Effector memory CD4-positive, alpha-beta T cell (primary cell): ENCODE data around the gene VAMP5.
A peak's percentile ranks its signal among the peaks of the same experiment; 100 is the strongest.

Experiments
- DNase-seq, 3 donors: peaks; one replicate each; pipeline ENCODE4 v3.0.0-alpha.2; 2020
- H3K27ac ChIP-seq: 2 replicates; pipeline ENCODE4 v1.7.0; 2013; ENCODE audit warnings: mild to moderate bottlenecking, low read length, moderate library complexity; ENCODE audit not compliant: insufficient read depth, poor library complexity, severe bottlenecking
- H3K27me3 ChIP-seq: replicated peaks from 2 replicates; pipeline ENCODE4 v1.7.0; 2013; ENCODE audit warnings: mild to moderate bottlenecking, low read length; ENCODE audit not compliant: insufficient read depth, control insufficient read depth, poor library complexity, severe bottlenecking
- H3K36me3 ChIP-seq: 2 replicates; pipeline ENCODE4 v1.7.0; 2013; ENCODE audit warnings: mild to moderate bottlenecking, low read length, moderate library complexity; ENCODE audit not compliant: control insufficient read depth, insufficient read depth
- H3K4me1 ChIP-seq: 2 replicates; pipeline ENCODE4 v1.7.0; 2013; ENCODE audit warnings: low read length, mild to moderate bottlenecking; ENCODE audit not compliant: control insufficient read depth, insufficient read depth, poor library complexity, severe bottlenecking
- H3K4me3 ChIP-seq: 2 replicates; pipeline ENCODE4 v1.7.0; 2013; ENCODE audit warnings: low read length, low read depth, mild to moderate bottlenecking; ENCODE audit not compliant: insufficient read depth, poor library complexity, severe bottlenecking
- H3K9me3 ChIP-seq: 2 replicates; pipeline ENCODE4 v1.7.0; 2013; ENCODE audit warnings: mild to moderate bottlenecking, low read length, moderate library complexity; ENCODE audit not compliant: control insufficient read depth

Gene VAMP5

DNA sequence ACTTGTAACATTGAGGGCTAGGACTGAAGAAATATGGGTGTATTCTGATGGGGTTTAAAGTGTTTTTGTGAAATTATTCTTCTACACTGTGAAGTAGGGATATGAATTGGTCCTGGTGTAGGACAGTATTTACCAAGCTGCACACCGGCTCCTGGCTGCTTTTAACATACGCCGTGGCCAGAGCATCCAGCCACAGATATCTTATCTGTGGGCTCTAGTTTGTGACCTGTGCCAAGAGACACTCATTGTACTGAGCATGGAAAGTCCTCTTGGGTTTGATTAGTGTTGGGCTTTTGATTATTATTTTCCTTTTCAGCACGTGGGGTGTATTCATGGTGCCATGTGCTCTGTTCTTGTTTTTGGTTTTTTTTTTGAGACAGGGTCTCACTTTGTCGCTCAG lies 39.8 kb downstream of the VAMP5 start:
- Histone ChIP-seq H3K27ac (no peak overlapping the region), H3K4me3 (no peak overlapping the region), H3K36me3 (peaks cover 79% of the 10 kb centered on the region), H3K4me1 (no peaks in the 10 kb centered on the region), H3K27me3 (no peaks in the 10 kb centered on the region), H3K9me3 (no peaks in the 10 kb centered on the region)
- DNase-seq, result no peak

DNA sequence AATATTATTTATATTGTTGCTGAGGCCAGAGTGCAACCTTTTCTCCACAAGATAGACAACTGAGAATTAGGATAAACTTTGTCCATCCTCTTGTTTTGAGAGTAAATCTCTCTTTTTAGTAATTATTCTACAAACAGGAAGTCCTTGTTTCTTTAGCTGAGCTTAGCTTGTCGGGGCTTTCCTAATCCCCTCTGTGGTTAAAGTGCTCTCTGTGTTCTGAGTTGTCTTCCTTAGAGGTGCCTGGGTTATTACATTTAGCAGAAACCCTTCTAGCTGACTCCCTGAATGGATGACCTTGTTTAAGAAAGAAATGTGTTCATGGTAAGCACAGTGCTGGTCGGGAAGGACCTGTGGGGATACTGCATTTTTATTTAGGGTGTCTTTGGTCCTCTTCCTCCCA lies 44.4 kb downstream of the VAMP5 start:
- H3K4me1 ChIP-seq, result no peaks in the 10 kb centered on the region
- H3K27me3 ChIP-seq, result no peaks in the 10 kb centered on the region
- H3K36me3 ChIP-seq, result peaks cover 75% of the 10 kb centered on the region
- no peaks in the 10 kb centered on the region for H3K9me3 ChIP-seq
- DNase-seq, result no peak
- peak overlapping the region; percentile 25 for H3K27ac ChIP-seq
- H3K4me3 ChIP-seq, result no peak overlapping the region

DNA sequence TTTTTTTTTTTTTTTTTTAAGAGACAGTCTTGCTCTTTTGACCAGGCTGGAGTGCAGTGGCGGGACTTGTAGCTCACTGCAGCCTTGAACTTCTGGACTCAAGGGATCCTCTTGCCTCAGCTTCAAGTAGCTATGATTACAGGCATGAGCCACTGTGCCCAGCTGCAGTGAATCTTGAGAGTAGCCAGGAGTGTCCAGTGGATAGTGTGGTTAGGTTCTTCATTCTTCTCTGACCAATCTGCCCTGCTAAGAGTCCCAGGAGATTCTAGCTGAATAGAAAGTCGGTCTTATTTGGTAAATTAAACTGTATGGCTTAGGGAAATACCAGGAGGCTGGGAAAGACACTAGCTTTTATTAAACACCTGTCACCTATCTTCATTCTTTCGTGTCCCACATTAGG lies 47.1 kb downstream of the VAMP5 start:
- no peaks in the 10 kb centered on the region for H3K27me3 ChIP-seq
- peaks cover 73% of the 10 kb centered on the region for H3K36me3 ChIP-seq
- DNase-seq, result no peak
- H3K27ac ChIP-seq, result no peak overlapping the region
- H3K4me3 ChIP-seq, result no peak overlapping the region
- H3K9me3 ChIP-seq, result no peaks in the 10 kb centered on the region
- H3K4me1 ChIP-seq, result no peaks in the 10 kb centered on the region

DNA sequence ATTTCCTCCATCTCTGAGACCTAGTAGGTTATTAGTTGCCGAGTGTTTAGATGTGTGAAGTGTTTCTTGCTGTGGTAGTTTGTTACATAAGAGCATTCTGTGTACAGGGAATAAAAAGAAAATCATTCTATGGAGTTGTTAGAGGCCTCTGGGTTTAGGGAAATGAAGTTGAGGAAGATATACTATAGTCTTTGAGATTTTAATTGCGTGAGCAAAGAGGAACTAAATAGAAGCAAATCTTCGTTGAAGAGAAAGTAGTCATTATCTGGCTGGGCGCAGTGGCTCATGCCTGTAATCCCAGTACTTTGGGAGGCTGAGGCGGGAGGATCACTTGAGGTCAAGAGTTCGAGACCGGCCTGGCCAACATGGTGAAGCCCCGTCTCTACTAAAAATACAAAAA lies 50.8 kb downstream of the VAMP5 start:
- Histone ChIP-seq H3K9me3 (no peaks in the 10 kb centered on the region), H3K4me3 (no peak overlapping the region), H3K36me3 (peaks cover 74% of the 10 kb centered on the region), H3K4me1 (no peaks in the 10 kb centered on the region), H3K27me3 (no peaks in the 10 kb centered on the region), H3K27ac (no peak overlapping the region)
- no peak for DNase-seq

DNA sequence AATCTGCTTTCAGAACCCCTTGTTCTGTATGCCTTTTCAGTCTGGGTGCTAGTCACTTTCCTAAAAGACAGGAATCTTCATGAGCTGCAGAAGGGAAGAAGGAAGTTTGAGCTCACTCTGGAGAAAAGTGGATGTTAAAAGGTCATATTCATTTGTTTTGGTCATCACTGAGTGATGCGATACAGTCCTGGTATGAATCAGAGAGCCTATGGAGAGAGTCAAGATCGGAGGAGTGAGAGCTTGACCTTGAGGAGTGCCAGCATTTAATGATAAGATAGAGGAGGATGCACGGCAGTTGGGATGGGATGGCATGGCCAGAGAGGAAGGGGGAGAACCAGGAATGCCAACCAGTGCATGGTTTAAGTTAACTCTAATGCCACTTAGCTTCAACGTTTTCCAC lies 51.4 kb downstream of the VAMP5 start:
- Histone ChIP-seq H3K9me3 (no peaks in the 10 kb centered on the region), H3K36me3 (peaks cover 72% of the 10 kb centered on the region), H3K27me3 (no peaks in the 10 kb centered on the region), H3K4me3 (no peak overlapping the region), H3K4me1 (no peaks in the 10 kb centered on the region), H3K27ac (no peak overlapping the region)
- no peak for DNase-seq

DNA sequence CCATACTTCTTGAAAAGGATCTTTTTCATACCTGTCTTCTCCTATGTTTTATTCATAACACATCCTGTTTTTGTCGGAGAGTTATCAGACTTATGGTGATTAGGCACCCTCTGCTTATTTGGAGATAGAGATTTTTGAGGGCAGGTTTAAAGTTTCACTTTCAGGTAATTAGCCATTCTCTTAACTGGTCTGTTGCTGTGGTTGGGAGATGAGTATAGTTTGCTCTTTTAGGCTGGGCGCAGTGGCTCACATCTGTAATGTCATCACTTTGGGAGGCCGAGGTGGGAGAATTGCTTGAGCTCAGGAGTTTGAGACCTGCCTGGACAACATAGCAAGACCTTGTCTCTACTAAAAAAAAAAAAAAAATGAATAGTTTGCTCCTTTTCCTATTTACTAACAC lies 58.5 kb downstream of the VAMP5 start:
- Histone ChIP-seq H3K4me3 (no peak overlapping the region), H3K27ac (no peak overlapping the region), H3K36me3 (peaks cover 82% of the 10 kb centered on the region), H3K9me3 (no peaks in the 10 kb centered on the region), H3K4me1 (no peaks in the 10 kb centered on the region), H3K27me3 (no peaks in the 10 kb centered on the region)
- DNase-seq, result no peak
